ENCODE data around the gene GGA3. TPM values are rescaled to one million over a fixed set of nuclear protein-coding genes. Genes with fewer than 3 reads are reported as not detected.

GGA3 gene
- total RNA-seq, 2 donors from 2014 or later, result 18.5 to 23.7 TPM

- Histone ChIP-seq H3K27ac (no peak overlapping the region), H3K9me3 (no peaks in the 10 kb centered on the region), H3K4me3 (no peak overlapping the region), H3K4me1 (peaks cover 0 to 17% of the 10 kb centered on the region in 2 donors), H3K27me3 (no peaks in the 10 kb centered on the region), H3K36me3 (peaks cover 94% of the 10 kb centered on the region)
- no peak for DNase-seq (ENCODE audit: low spot score)
- TF ChIP-seq CTCF (IDR thresholded peaks at IDR 0.05), result peak in 1 of 2 donors; percentile 50
Measured at GRCh38 chr17:75240394-75241142, 20.8 kb downstream of the GGA3 start.

GRCh38 chr17:75239778-75240393 is 21.5 kb downstream of the GGA3 start:
- no peaks in the 10 kb centered on the region for H3K27me3 ChIP-seq
- H3K4me1 ChIP-seq, result peaks cover 0 to 17% of the 10 kb centered on the region in 2 donors
- peaks cover 94% of the 10 kb centered on the region for H3K36me3 ChIP-seq
- no peak for TF ChIP-seq CTCF (IDR thresholded peaks at IDR 0.05)
- H3K9me3 ChIP-seq, result no peaks in the 10 kb centered on the region
- DNase-seq (ENCODE audit: low spot score), result no peak
- no peak overlapping the region for H3K4me3 ChIP-seq
- no peak overlapping the region for H3K27ac ChIP-seq

- H3K4me1 ChIP-seq, result peaks cover 0 to 17% of the 10 kb centered on the region in 2 donors
- H3K36me3 ChIP-seq, result peaks cover 94% of the 10 kb centered on the region
- DNase-seq (ENCODE audit: low spot score), result no peak
- TF ChIP-seq CTCF (IDR thresholded peaks at IDR 0.05), result no peak
- H3K27me3 ChIP-seq, result no peaks in the 10 kb centered on the region
- no peak overlapping the region for H3K4me3 ChIP-seq
- peak overlapping the region in 1 of 2 donors; percentile 72 for H3K27ac ChIP-seq
- no peaks in the 10 kb centered on the region for H3K9me3 ChIP-seq
Measured at GRCh38 chr17:75239214-75239613, 22.2 kb downstream of the GGA3 start.

GRCh38 chr17:75238684-75239191 is 22.7 kb downstream of the GGA3 start:
- DNase-seq (ENCODE audit: low spot score), result no peak
- Histone ChIP-seq H3K27me3 (no peaks in the 10 kb centered on the region), H3K27ac (peak overlapping the region; percentile 69 to 72), H3K4me3 (no peak overlapping the region), H3K4me1 (peaks cover 0 to 17% of the 10 kb centered on the region in 2 donors), H3K9me3 (no peaks in the 10 kb centered on the region), H3K36me3 (peaks cover 92% of the 10 kb centered on the region)
- TF ChIP-seq CTCF (IDR thresholded peaks at IDR 0.05), result peak; percentile 54 to 87

- H3K4me3 ChIP-seq, result no peak overlapping the region
- no peak for TF ChIP-seq CTCF (IDR thresholded peaks at IDR 0.05)
- peaks cover 87% of the 10 kb centered on the region for H3K36me3 ChIP-seq
- peaks cover 0 to 17% of the 10 kb centered on the region in 2 donors for H3K4me1 ChIP-seq
- no peak for DNase-seq (ENCODE audit: low spot score)
- H3K27ac ChIP-seq, result peak overlapping the region; percentile 69 to 72
- H3K9me3 ChIP-seq, result no peaks in the 10 kb centered on the region
- H3K27me3 ChIP-seq, result no peaks in the 10 kb centered on the region
Measured at GRCh38 chr17:75238020-75238580, 23.3 kb downstream of the GGA3 start.
